ENCODE results near the gene UNC13A.
"Not testable (repeated sequence)": the region's sequence is repeated elsewhere in the genome, so short reads cannot be mapped to it uniquely, and the experiment has no call there.

UNC13A gene

GRCh38 chr19:17601683-17602082 is 86.5 kb downstream of the UNC13A start:
- no peak for DNase-seq

- no peak for DNase-seq
These were observed 88.4 kb downstream of the UNC13A start for GRCh38 chr19:17599780-17600179.

- no peak for DNase-seq
These were observed 89.2 kb downstream of the UNC13A start for GRCh38 chr19:17598953-17599352.

DNA sequence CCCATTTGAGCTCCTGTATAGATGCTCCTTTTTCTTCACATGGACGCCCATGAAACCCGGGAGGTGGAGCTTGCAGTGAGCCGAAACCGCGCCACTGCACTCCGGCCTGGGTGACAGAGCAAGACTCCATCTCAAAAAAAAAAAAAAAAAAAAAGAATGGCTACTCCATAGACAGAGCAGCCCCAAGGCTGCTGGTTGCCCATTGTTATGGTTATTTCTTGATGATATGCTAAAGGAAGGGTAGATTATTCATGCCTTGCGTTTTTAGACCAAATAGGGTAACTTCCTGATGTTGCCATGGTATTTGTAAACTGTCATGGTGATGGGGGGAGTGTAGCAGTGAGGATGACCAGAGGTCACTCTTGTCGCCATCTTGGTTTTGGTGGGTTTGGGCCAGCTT is 90.1 kb downstream of the UNC13A start:
- not testable (repeated sequence) for DNase-seq

GRCh38 chr19:17594296-17594695 is 93.9 kb downstream of the UNC13A start:
- DNase-seq = not testable (repeated sequence)

- no peak for DNase-seq
These were observed 97.3 kb downstream of the UNC13A start for GRCh38 chr19:17590866-17591265.

GRCh38 chr19:17585395-17585794 is 102.8 kb downstream of the UNC13A start:
- not testable (repeated sequence) for DNase-seq

DNA sequence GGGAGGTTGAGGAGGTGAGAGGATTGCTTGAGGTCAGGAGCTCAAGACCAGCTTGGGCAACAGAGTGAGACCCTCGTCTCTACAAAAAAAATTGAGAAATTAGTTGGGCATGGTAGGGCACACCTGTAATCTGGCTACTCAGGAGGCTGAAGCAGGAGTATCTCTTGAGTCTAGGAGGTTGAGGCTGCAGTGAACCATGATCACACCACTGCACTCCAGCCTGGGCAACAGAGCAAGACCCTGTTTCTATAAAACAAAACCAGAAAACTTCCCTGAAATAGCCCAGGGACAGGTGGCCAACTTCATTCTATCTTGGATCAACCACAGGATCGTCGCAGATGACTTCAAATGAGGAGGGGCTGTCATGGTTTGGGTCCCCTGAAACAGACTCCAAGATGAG is 104.0 kb downstream of the UNC13A start:
- DNase-seq = no peak

DNA sequence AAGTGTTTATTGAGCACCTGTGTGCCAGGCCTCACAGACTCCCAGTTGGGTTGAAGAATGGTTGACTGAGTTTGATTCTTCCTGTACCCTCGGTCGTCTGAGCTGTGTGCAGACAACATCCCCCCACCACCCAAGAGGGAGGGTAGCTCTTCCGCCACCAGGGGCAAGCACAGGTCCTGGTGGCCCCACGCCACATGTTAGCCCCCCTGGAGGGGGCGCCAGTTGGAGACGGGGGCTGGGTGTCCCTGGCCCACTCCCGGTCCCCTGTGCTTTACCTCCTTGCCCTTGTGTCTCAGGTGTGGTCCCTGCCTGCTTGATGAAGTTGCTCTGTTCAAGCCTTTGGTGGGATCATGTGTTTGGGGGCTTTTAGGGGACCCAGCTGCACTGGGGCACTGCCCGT is 105.5 kb downstream of the UNC13A start:
- DNase-seq = no peak

DNA sequence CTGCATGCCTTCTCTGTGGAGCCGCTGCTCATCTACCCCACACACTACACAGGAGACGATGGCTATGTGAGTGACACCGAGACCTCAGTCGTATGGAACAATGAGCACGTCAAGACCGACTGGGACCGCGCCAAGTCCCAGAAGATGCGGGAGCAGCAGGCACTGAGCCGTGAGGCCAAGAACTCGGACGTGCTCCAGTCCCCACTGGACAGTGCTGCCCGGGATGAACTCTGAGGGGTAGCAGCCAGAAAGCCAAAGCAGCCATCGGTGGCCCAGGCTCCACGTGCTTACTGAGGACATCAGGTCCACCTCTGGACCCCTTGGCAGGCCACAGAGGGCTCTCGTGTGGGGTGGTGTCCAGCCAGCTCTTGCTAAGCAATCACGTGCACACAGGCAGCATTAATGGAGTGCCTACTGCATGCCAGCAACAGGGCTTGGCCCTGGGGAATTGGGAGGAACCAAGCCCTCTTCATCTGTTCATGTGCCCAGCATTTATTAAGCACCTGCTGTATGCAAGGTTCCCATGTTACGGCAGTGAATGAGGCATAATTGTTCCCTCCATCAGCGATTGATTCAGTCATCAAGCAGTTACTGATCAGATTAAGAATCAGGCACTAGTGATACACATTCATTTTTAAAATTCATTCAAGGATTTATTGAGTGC is 106.8 kb downstream of the UNC13A start:
- no peak for DNase-seq

DNA sequence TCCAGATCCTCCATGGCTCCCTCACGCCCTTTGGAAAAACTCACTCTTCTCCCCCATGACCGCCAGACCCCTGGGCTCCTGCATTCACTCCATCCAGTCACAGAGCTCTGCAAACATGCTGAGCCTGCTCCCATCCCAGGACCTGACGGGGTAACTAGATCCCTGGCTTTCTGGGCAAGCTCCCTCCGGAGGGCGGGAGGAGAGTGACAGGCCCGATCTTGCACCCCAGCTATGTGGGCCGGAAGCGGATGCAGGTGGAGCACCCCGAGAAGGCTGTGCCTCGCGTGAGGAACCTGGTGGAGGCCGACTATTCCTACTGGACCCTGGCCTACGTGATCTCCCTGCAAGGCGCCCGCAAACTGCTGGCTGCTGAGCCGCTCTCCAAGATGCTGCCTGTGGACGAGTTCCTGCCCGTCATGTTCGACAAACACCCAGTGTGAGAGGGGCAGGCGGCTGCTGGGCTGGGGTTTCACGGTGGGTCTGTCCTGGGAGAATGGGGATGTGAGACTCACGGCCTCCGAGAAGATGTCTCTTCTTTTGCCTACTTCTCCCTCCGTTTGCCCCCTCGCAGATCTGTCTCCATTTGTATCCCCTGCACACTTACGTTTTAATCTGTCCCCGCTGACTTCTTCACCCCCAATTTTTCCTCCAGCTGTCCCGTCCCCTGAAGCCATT is 107.5 kb downstream of the UNC13A start:
- DNase-seq = no peak

DNA sequence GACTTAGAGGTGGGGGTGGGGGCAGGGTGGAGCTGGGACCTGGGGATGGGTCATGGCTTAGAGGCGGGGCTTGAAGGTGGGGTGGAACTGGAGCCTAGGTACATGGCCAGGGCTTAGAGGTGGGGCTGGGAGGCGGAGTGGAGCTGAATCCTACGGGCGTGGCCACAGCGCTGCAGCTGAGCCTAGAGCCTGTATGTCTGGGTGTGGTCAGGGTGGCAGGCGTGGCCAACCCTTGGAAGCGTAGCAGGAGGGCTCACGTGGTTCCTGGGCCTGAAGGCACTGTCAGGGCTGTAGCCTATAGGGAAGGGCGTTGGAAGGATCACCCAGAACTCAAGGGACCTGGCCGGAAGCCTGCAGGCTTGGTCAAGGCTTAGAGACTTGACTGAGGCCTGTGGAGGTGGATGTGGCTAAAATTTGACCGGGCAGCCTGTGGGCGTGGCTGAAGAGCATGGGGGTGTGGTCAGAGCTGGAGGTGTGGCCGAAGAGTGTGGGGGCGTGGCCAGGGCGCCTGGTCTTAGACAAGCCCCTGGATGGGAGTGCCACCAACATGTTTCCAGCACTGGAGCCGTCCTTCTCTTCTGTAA is 108.4 kb downstream of the UNC13A start:
- DNase-seq = no peak

GRCh38 chr19:17577457-17578097 is 110.6 kb downstream of the UNC13A start:
- no peak for DNase-seq

- no peak for DNase-seq
These were observed 111.2 kb downstream of the UNC13A start for GRCh38 chr19:17576758-17577456.

- no peak for DNase-seq
These were observed 112.0 kb downstream of the UNC13A start for GRCh38 chr19:17575871-17576757.

DNA sequence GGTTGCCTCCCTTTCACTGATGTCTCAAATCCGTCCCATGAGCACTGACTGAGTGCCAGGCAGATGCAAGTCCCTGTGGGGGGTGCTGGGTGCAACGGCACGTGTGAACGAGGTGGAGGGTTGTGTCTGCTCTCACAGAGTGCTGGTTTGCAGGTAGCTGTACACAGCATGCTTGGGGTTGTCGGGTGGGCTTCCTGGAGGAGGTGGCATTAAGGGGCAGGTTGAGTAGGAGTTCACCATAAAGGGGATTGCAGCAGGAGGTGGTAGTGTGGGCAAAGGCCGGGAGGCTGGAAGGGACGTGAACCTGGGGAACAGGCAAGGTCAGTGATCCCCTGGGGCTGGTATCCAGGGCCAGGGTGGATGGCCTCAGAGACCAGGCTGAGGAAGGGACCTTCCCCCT is 115.5 kb downstream of the UNC13A start:
- no peak for DNase-seq

- DNase-seq = no peak
These were observed 117.4 kb downstream of the UNC13A start for GRCh38 chr19:17570791-17571190.

GRCh38 chr19:17570291-17570690 is 117.9 kb downstream of the UNC13A start:
- DNase-seq = not testable (repeated sequence)

GRCh38 chr19:17567940-17568339 is 120.2 kb downstream of the UNC13A start:
- DNase-seq = no peak

DNA sequence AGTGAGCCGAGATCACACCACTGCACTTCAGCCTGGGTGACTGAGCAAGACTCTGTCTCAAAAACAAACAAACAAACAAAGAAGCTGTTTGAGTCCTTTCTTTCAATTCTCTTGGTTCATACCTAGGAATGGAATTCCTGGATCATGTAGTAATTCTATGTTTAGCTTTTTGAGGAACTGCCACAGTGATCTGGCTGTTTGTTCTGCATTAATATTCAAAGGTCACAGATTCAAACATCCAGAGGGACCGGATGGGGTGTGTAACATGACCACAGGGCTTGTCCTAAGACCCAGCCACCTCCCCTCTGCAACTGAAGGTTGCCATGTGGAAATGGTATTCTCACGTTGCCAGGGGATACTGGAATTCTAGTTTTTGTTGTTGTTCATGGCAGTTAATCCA is 122.5 kb downstream of the UNC13A start:
- DNase-seq = no peak

DNA sequence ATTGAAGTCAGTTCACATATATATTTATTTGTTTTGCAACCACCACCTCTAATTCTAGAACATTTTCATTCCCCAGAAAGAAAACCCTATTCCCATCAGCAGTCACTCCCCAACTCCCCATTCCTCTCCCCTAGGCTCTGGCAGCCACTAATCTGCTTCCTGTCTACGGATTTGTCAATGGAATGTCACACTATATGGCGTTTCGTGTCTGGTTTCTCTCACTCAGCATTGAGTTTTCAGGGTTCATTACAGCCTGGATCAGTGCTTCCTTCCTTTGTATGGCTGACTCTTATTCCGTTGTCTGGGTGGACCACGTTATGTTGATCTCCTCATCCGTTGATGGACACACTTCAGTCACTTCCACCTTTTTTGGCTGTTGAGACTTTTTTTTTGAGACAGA is 123.4 kb downstream of the UNC13A start:
- no peak for DNase-seq

- DNase-seq = no peak
These were observed 125.6 kb downstream of the UNC13A start for GRCh38 chr19:17562561-17562960.
